Stomach smooth muscle (tissue), 2 donors: ENCODE measurements around the gene DCAKD.

Experiments used
- H3K27ac ChIP-seq: one replicate; pipeline ENCODE4 v1.7.0; 2013; ENCODE audit warnings: mild to moderate bottlenecking, low read length, inconsistent platforms
- H3K27me3 ChIP-seq, 2 donors: one replicate each; pipeline ENCODE4 v1.7.0; 2013; ENCODE audit warnings: low read length in 2 of 2; ENCODE audit not compliant: insufficient read depth in 2 of 2, control insufficient read depth in 1 of 2
- H3K36me3 ChIP-seq, 2 donors: one replicate each; pipeline ENCODE4 v1.7.0; 2013; ENCODE audit warnings: low read length in 2 of 2; ENCODE audit not compliant: control insufficient read depth in 2 of 2, insufficient read depth in 2 of 2
- H3K4me1 ChIP-seq: one replicate; pipeline ENCODE4 v1.7.0; 2013; ENCODE audit warnings: low read length; ENCODE audit not compliant: control insufficient read depth, insufficient read depth
- H3K4me3 ChIP-seq, 2 donors: one replicate each; pipeline ENCODE4 v1.7.0; 2013; ENCODE audit warnings: low read length in 2 of 2
- H3K9ac ChIP-seq, 2 donors: one replicate each; pipeline ENCODE4 v1.7.0; 2013; ENCODE audit warnings: low read length in 2 of 2, mild to moderate bottlenecking in 1 of 2
- H3K9me3 ChIP-seq, 2 donors: one replicate each; pipeline ENCODE4 v1.7.0; 2013; ENCODE audit warnings: low read length in 2 of 2; ENCODE audit not compliant: control insufficient read depth in 2 of 2
- donor health status: healthy.
- donor health status: Pancreatic carcinoma.

DCAKD gene

DNA sequence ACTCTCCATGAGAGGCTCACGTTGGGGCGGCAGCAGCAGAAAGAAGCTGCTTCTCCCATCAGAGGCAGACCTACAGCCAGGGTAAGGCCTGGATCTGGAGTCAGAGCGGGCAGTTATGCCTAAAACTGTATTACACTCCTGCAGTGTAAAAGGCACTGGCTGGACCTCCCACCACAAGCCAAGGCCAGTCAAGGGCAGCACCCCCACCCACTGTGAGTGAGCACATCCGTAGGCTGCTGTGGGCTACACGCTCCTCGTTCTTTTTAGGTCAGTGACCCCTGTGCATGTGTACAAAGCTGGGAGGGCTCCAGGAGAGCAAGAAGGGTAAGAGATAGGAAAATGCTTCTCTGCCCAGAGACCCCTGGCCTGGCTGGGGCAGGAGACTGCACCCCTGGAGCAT is 20.7 kb downstream of the DCAKD start:
- Histone ChIP-seq H3K4me1 (no peaks in the 10 kb centered on the region), H3K27me3 (no peaks in the 10 kb centered on the region), H3K4me3 (no peak overlapping the region), H3K9me3 (no peaks in the 10 kb centered on the region), H3K36me3 (peaks cover 28 to 38% of the 10 kb centered on the region in 2 donors), H3K27ac (no peak overlapping the region), H3K9ac (no peak overlapping the region)

DNA sequence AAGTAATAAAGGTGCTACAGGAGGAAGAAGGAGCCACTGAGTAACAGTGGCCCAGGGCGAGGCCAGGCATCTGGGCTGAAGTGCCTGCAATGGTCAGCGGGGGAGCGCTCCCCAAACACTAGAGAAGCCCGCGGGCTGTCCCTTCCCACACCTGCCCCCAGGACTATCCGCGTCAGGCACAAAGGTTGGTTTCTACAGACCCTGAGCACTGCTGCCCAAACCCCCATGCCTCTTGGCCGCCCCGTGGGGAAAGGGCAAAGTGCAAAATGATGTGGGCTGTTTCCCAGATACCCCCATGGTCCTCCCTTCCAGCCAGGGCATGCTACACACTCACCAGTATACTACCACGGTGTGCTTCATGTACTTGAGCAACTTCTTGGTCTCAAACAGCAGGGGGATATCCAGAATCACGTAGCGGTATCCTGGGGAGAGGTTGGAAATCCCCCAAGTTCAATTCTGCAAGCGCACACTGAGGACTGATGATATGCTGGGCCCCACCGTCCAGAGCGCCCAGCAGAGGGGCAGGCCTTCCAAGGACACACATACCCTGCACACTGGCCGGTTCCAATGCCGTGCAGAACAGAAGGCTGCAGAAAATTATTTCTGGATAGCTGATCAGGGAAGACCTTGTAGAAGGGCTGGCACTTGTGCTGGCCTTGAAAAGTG is 21.5 kb downstream of the DCAKD start:
- no peak overlapping the region for H3K27ac ChIP-seq
- peaks cover 28 to 37% of the 10 kb centered on the region in 2 donors for H3K36me3 ChIP-seq

DNA sequence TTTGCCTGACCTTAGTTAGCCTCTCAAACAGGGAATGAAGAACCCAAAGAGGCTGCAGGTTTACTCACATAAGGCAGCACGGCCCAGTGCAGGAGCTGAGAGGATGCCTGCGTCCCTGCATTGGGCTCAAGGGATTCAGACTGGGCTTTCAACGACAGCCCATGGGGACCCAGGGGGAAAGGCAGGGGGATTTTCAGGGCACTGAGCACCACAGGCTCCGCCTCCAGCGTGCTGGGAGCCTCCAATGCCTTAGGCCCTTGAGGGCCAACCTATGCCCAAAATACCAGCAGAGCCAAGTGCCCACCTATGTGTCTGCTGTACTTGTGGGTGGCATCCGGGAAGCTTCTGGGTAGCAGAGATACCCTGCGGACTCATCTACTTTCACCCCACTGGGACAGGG is 22.3 kb downstream of the DCAKD start:
- no peak overlapping the region for H3K27ac ChIP-seq
- no peaks in the 10 kb centered on the region for H3K9me3 ChIP-seq
- H3K4me3 ChIP-seq = no peak overlapping the region
- H3K27me3 ChIP-seq = no peaks in the 10 kb centered on the region
- H3K9ac ChIP-seq = no peak overlapping the region
- no peaks in the 10 kb centered on the region for H3K4me1 ChIP-seq
- H3K36me3 ChIP-seq = peaks cover 25 to 32% of the 10 kb centered on the region in 2 donors

More for the DNA sequence above, 21.5 kb downstream of the DCAKD start:
- Histone ChIP-seq H3K4me1 (no peaks in the 10 kb centered on the region), H3K4me3 (no peak overlapping the region), H3K9ac (no peak overlapping the region), H3K9me3 (no peaks in the 10 kb centered on the region), H3K27me3 (no peaks in the 10 kb centered on the region)

DNA sequence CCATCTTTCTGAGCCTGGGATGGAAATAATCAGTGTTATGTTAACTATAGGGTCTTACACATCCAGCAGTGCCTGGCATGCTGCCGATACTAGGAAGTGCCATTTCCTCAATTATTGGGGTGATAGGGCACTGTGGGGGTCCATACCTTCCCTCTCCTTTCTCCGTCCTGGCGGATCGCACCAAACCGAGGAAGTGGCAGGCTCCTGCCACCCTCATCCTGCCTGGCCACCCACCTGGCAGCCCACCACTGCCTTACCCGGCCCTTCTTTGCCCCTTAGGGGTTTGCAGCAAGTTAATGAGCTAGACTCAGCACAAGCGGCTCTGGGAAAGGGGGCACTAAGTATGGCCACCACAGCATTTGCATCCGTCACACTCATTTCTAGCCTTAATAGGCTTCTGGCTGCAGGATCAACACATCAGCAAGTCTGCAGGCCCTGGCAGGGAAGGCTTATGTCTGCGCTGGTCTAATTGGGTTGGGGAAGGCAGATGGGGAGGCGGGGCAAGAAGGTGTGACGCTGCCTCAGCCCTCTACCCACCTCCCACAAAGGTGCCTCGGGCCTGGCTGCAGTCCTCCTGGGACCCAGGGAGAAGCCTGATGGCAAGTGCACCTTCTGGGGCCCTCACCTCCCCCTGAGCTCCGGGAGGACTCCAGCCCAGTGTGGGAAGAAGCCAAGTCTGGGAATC is 28.6 kb downstream of the DCAKD start:
- no peak overlapping the region for H3K4me3 ChIP-seq
- peak overlapping the region; percentile 62 to 72 for H3K9ac ChIP-seq
- no peaks in the 10 kb centered on the region for H3K27me3 ChIP-seq
- H3K4me1 ChIP-seq = peaks cover 46% of the 10 kb centered on the region
- H3K9me3 ChIP-seq = no peaks in the 10 kb centered on the region
- H3K27ac ChIP-seq = peak overlapping the region; percentile 86
- H3K36me3 ChIP-seq = peaks cover 3 to 7% of the 10 kb centered on the region in 2 donors

DNA sequence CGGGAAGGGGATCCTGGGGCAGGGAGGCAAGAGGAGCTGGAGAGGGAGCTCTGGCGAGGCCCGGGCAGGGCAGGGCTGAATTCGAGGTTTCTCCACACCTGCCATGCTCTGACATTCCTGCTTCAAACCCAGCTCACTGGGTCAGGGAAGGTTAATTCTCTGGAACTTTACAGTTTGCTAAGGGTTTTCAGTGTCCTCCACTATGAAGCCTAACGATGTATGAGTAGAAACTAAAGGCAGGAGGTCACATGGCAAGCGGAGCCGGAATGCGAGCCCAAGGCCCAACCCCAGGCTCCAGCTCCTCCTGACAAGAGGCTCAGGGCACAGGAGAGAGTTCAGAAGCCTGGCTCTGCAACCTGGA is 29.2 kb downstream of the DCAKD start:
- H3K36me3 ChIP-seq = peaks cover 3 to 7% of the 10 kb centered on the region in 2 donors
- no peaks in the 10 kb centered on the region for H3K27me3 ChIP-seq
- peak overlapping the region in 1 of 2 donors; percentile 71 for H3K4me3 ChIP-seq
- peaks cover 46% of the 10 kb centered on the region for H3K4me1 ChIP-seq
- H3K27ac ChIP-seq = peak overlapping the region; percentile 86
- no peaks in the 10 kb centered on the region for H3K9me3 ChIP-seq
- peak overlapping the region; percentile 62 to 72 for H3K9ac ChIP-seq

DNA sequence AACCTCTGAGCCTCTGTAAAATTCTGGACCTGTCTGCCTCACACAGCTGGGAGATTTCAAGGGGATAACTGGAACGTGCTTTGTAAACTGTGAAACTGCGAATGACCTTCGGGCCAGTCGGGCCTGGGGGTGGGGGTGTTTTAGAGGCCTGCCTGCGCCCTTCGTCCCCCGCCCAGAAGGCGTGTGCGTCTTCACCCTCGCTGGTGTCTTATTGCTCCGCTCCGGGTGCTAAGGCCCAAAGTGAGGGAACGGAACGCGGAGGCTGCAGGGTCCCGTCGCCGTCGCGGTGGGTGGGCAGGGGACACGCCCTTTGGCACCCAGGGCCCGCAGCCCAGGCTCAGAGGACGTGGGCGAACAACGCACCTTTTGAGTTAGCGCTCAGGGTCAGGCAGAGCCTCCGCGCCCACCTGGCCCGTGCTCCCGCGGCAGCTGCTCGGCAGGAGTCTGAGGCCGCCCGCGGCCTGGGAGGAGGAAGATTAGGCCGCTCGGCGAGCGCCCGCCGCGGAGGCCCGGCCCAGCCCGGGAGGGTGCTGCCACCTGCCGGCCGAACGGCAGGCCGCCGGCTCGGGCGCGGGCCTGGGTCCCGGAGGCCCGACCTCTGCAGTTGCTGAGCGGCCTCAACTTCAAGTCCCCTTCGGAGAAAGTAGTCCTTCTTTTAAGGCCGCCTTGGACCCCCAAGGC is 29.7 kb downstream of the DCAKD start:
- peak overlapping the region; percentile 72 to 73 for H3K9ac ChIP-seq
- H3K36me3 ChIP-seq = peaks cover 3 to 7% of the 10 kb centered on the region in 2 donors
- no peaks in the 10 kb centered on the region for H3K27me3 ChIP-seq
- H3K27ac ChIP-seq = peak overlapping the region; percentile 86
- peak overlapping the region; percentile 48 to 71 for H3K4me3 ChIP-seq
- H3K4me1 ChIP-seq = peaks cover 46% of the 10 kb centered on the region
- no peaks in the 10 kb centered on the region for H3K9me3 ChIP-seq

DNA sequence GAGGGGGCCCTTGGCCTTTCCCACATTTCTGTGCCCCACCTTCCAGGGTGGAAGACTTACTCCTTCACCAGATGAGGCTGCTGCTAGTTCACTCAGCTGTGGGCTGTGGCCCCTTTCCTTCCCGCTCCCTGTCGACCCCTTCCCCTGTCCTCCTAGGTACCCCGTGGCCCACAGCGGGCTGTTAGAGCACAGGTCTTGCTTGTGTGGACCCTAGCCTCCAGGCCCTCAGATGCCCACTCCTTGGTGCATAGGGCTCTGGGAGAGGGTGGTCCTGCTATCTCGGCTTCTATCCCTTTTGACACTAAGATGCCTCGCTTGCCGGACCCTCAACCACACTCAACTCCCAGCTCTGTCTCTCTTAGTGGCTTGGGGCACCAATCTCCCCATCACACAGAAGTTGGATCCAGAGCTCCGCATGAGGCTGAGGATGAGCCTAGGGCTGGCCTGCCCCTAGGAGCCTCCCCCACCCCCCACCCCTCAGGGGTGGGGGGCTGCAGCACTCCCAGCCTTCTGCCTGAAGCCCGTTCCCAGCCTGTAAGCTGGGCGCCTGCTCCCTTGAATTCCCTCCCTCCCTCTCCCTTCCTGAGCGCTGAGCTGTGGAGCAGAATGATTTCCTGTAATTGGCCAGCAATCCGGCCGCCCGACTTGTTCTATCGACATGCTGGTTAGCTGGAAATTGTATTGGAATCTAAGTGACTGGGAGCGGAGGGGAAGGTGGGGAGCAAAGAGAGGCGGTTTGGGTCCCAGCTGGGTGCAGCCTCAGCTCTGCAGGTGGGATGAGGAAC is 30.9 kb downstream of the DCAKD start:
- Histone ChIP-seq H3K27me3 (no peaks in the 10 kb centered on the region), H3K9me3 (no peaks in the 10 kb centered on the region), H3K4me3 (peak overlapping the region; percentile 27 to 71), H3K27ac (peak overlapping the region; percentile 86), H3K9ac (peak overlapping the region; percentile 13 to 71), H3K36me3 (peaks cover 0 to 7% of the 10 kb centered on the region in 2 donors), H3K4me1 (peaks cover 48% of the 10 kb centered on the region)

DNA sequence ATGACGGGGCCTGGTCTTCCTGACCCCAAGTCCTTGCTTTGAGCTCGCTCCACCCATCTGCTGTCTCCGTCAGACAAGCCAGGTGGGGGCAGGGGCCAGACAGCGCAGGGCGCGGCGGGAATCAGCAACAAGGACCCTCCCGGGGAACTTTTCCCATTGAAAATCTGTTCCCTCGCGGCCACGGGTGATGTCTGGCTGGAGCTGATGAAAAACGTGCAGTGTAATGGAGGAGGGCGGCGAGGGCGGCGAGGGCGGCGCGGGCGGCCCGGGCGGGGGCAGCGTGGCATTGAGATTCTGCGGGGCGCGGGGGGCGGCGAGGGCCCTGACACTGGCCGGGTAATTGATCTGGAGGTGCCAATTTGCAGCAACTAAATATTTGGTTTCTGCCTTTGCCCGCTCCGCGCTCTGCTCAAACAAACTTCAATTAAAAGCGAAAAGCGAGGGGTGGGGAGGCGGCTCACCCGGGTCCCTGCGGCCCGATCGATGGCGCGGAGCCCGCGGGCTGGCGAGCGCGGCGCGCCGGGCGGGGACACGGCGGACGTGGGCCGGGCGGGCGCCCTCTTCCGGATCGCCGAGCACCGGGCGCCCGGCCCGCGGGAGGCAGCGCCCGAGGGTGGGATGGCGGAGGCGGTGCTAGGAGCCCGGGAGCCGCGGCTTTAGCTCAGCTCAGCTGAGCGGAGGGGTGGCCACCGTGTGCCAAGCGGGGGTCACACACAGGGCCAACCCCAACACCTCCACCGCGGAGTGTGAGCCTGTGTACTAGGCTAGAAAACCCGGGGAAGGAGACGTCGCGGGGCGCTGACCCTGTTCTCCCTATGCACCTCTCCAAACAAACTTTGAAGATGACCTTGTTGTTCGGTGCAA is 32.4 kb downstream of the DCAKD start:
- Histone ChIP-seq H3K4me3 (peak overlapping the region; percentile 71 to 79), H3K27me3 (no peaks in the 10 kb centered on the region), H3K4me1 (peaks cover 48% of the 10 kb centered on the region), H3K9ac (peak overlapping the region; percentile 35 to 42), H3K36me3 (peaks cover 0 to 3% of the 10 kb centered on the region in 2 donors), H3K27ac (peak overlapping the region; percentile 46), H3K9me3 (no peaks in the 10 kb centered on the region)

DNA sequence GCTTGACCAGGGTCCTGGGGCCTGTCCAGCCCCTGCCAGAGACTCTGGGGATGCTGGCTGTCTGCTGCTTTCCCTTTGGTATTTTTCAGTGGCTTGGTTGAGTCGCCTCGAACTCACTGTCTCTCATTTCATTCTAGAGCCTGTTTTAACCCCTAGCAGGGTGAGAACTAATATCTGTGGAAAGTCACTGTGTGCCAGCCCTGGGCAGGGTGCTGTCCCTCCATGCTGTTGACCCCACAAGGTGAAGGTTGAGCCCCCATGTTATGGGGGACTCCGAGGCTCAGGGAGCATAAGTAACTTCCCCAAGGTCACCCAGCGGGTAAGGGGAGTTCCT is 33.0 kb downstream of the DCAKD start:
- H3K9ac ChIP-seq = peak overlapping the region; percentile 35 to 42
- peak overlapping the region; percentile 46 for H3K27ac ChIP-seq
- peak overlapping the region; percentile 71 to 79 for H3K4me3 ChIP-seq

DNA sequence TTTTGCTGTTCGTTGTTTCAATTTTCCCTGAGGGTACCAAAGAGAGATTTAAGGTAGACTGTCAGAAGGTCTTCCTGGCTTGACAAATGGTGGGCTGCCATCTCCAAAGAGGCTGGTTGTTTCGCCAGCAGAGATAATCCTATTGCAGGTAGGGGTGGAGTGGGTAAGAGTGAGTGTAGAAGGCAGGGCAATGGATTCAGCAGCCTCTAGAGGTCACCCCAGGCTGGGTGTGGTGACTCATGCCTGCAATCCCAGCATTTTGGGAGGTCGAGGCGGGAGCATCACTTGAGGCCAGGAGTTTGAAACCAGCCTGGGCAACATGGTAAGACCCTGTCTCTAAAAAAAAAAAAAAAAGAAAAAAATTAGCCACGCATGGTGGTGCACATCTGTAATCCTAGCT is 34.6 kb downstream of the DCAKD start:
- Histone ChIP-seq H3K27ac (no peak overlapping the region), H3K9me3 (no peaks in the 10 kb centered on the region), H3K4me1 (peaks cover 48% of the 10 kb centered on the region), H3K36me3 (no peaks in the 10 kb centered on the region), H3K27me3 (no peaks in the 10 kb centered on the region), H3K4me3 (no peak overlapping the region), H3K9ac (no peak overlapping the region)

More for the DNA sequence above, 33.0 kb downstream of the DCAKD start:
- Histone ChIP-seq H3K4me1 (peaks cover 48% of the 10 kb centered on the region), H3K36me3 (no peaks in the 10 kb centered on the region), H3K9me3 (no peaks in the 10 kb centered on the region), H3K27me3 (no peaks in the 10 kb centered on the region)
